Measurements from ENCODE around the gene SUV39H1.
"Not testable (repeated sequence)": the region's sequence is repeated elsewhere in the genome, so short reads cannot be mapped to it uniquely, and the experiment has no call there.

The SUV39H1 gene, protein sequence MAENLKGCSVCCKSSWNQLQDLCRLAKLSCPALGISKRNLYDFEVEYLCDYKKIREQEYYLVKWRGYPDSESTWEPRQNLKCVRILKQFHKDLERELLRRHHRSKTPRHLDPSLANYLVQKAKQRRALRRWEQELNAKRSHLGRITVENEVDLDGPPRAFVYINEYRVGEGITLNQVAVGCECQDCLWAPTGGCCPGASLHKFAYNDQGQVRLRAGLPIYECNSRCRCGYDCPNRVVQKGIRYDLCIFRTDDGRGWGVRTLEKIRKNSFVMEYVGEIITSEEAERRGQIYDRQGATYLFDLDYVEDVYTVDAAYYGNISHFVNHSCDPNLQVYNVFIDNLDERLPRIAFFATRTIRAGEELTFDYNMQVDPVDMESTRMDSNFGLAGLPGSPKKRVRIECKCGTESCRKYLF

DNA sequence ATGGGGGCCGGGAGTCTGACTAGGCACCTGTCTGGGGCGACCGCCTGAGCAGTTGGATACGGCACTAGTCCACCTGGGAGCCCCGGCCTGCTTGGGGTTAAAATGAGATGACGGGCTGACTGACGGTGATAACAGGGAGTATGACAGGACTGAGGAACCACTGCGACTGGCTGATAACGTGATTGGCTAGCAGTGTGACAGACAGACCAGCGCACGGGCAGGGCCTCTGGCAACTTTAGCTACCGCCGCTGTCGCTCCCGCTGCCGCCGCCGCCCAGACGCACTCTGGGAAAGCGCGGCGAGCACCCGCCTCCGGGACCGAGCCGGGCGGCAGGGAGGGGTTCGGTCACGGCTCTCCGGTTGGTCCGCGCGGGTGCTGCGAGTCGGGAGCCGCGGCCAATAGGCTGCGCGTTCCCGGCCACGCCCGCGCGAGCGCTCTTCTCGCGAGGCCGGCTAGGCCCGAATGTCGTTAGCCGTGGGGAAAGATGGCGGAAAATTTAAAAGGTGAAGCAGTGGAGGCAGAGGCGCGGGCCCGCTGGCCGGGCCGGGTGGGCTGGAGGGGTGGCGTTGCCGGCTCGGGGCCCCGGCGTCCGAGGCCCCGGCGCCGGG is at the start of gene SUV39H1:
SUV39H1 (plus strand) TSS at position 434 of the 608 bp plus-strand sequence; CDS start at position 485, 51 bp downstream.
- Histone ChIP-seq H3K27me3 (peaks cover 44% of the 10 kb centered on the region), H3K4me3 (peak within 1 kb of the TSS; percentile 72), H3K9ac (peak within 1 kb of the TSS; percentile 79), H3K4me2 (peak within 1 kb of the TSS; percentile 86), H3K9me3 (no peaks in the 10 kb centered on the region), H3K27ac (peak within 1 kb of the TSS; percentile 88), H3K4me1 (peaks cover 17% of the 10 kb centered on the region), H4K20me1 (peaks cover 13% of the 10 kb centered on the region), H3K36me3 (peaks cover 27% of the 10 kb centered on the region)
- TF ChIP-seq Cebpa-rat (IDR thresholded peaks at IDR 0.05), result no peak

DNA sequence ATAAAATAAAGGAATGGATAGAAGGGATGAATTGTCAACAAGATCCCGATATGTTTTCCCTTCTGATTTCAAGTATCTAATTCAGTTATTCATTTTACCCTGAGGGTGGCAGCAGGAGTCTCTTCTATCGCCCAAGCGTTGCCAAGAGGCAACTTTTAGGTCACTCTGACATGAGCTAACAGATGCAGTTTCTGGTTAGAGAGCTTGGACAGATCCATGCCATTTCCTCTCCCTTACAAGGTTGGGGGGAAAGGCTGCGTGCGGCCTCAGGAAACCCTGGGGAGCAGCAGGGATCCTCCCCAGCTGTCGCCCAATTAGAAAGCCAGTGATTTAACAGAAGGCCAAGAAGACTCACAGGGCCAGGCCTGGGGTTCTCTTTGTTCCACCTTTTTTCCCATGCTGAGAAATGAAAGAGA is 48.2 kb upstream of the SUV39H1 start:
- H3K36me3 ChIP-seq, result no peaks in the 10 kb centered on the region
- H3K9me3 ChIP-seq, result no peaks in the 10 kb centered on the region
- H3K4me3 ChIP-seq, result no peak overlapping the region
- H3K27me3 ChIP-seq, result peaks cover 68% of the 10 kb centered on the region
- no peak overlapping the region for H3K4me2 ChIP-seq
- TF ChIP-seq Cebpa-rat (IDR thresholded peaks at IDR 0.05), result no peak
- no peaks in the 10 kb centered on the region for H3K4me1 ChIP-seq
- H4K20me1 ChIP-seq, result no peaks in the 10 kb centered on the region
- H3K9ac ChIP-seq, result no peak overlapping the region
- H3K27ac ChIP-seq, result no peak overlapping the region

DNA sequence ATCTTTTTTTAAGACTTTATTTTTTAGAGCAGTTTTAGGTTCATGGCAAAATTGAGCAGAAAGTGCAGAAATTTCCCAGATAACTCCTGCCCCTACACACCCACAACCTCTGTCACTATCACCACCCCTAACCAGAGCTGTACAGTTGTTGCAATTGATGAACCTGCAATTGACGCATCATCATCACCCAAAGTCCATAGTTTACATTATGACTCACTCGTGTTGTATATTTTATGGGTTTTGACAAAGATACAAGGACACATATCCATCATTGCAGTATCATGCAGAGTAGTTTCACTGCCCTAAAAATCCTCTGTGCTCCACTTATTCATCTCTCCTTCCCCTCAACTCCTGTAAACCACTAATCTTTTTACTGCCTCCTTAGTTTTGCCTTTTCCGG is 47.4 kb upstream of the SUV39H1 start:
- Histone ChIP-seq H4K20me1 (no peaks in the 10 kb centered on the region), H3K4me3 (no peak overlapping the region), H3K9me3 (no peaks in the 10 kb centered on the region), H3K4me2 (no peak overlapping the region), H3K9ac (no peak overlapping the region), H3K36me3 (no peaks in the 10 kb centered on the region), H3K4me1 (no peaks in the 10 kb centered on the region), H3K27ac (no peak overlapping the region), H3K27me3 (peaks cover 70% of the 10 kb centered on the region)
- TF ChIP-seq Cebpa-rat (IDR thresholded peaks at IDR 0.05), result no peak

DNA sequence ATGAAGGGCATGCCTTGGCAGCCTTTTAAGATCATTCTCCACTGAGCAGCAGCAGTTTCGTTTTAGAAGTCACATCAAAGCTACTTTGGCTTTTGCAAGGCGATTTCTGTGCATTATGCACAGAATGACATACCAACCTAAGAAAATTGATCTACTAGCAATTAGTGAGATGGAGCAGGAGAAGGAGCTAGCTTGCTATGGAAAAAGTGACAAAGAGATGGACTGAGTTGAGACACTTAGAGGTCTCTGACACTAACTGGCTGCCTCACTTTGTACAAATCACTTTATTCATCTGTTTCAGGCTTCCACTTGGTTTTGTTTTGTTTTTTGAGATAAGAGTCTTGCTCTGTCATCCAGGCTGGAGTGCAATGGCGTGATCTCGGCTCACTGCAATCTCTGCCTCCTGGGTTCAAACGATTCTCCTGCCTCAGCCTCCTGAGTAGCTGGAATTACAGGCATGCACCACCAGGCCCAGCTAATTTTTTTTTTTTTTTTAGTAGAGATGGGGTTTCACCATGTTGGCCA is 44.4 kb upstream of the SUV39H1 start:
- H3K27ac ChIP-seq, result not testable (repeated sequence)

DNA sequence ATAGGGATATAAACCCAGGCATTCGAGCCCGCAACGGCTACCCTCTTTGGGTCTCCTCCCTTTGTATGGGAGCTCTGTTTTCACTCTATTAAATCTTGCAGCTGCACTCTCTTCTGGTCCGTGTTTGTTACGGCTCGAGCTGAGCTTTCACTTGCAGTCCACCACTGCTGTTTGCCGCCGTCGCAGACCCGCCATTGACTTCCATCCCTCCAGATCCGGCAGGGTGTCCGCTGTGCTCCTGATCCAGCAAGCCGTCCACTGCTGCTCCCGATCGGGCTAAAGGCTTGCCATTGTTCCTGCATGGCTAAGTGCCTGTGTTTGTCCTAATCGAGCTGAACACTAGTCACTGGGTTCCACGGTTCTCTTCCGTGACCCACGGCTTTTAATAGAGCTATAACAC is 41.8 kb upstream of the SUV39H1 start:
- H3K9ac ChIP-seq, H3K36me3 ChIP-seq, H4K20me1 ChIP-seq, H3K27ac ChIP-seq, H3K4me3 ChIP-seq, H3K4me2 ChIP-seq, H3K9me3 ChIP-seq, H3K4me1 ChIP-seq: not testable (repeated sequence)
- peaks cover 53% of the 10 kb centered on the region for H3K27me3 ChIP-seq

More for the DNA sequence above, 44.4 kb upstream of the SUV39H1 start:
- not testable (repeated sequence) for H3K9ac ChIP-seq, H3K4me3 ChIP-seq, H4K20me1 ChIP-seq, H3K9me3 ChIP-seq, H3K4me2 ChIP-seq, H3K4me1 ChIP-seq, H3K36me3 ChIP-seq
- peaks cover 68% of the 10 kb centered on the region for H3K27me3 ChIP-seq

DNA sequence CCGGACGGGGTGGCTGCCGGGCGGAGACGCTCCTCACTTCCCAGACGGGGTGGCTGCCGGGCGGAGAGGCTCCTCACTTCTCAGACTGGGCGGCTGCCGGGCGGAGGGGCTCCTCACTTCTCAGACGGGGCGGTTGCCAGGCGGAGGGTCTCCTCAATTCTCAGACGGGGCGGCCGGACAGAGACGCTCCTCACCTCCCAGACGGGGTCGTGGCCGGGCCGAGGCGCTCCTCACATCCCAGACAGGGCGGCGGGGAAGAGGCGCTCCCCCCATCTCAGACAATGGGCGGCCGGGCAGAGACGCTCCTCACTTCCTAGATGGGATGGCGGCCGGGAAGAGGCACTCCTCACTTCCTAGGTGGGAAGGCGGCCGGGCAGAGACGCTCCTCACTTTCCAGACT is 36.8 kb upstream of the SUV39H1 start:
- not testable (repeated sequence) for H3K4me3 ChIP-seq, H3K36me3 ChIP-seq, H3K27ac ChIP-seq, H3K9ac ChIP-seq, H3K4me1 ChIP-seq, H4K20me1 ChIP-seq, H3K4me2 ChIP-seq, H3K9me3 ChIP-seq
- H3K27me3 ChIP-seq, result peaks cover 15% of the 10 kb centered on the region

DNA sequence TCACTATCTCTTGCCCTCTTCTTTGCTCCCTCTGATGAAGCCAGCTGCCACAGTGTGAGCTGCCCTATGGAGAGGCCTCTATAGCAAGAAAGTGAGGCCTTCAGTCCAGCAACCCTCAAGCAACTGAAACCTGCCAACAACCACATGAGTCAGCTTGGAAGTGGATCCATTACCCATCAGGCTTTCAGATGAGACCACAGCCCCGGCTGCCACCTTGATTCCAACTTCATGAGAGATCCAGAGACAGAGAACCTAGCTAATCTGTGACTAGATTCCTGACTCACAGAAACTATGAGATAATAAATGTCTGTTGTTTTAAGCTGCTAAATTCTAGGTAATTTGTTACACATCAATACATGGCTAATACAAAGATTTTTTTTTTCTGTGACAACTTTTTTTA is 33.3 kb upstream of the SUV39H1 start:
- peaks cover 13% of the 10 kb centered on the region; the same call in 1 of the 2 replicates for H3K27me3 ChIP-seq
- no peak overlapping the region for H3K4me3 ChIP-seq

DNA sequence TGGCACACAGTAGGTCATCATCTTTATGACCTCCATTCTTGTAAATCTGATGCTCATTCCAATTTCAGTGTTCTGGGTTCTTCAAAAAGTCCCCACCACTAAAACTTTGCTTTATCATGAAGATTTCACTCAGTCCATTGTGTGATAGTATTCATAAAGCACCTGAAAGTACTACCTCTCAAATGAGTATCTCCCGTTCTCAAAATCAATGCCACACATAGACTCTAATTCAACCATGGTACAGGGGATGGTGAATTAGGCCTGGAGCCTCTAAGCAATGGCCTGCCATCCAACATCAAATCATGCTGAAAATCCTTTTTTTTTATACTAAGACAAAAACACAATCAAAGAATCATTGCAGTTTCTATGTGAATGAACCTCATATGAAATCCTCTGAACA is 32.4 kb upstream of the SUV39H1 start:
- no peak overlapping the region for H3K4me3 ChIP-seq
- no peak overlapping the region for H3K4me2 ChIP-seq
- no peaks in the 10 kb centered on the region for H4K20me1 ChIP-seq
- H3K27ac ChIP-seq, result no peak overlapping the region
- H3K27me3 ChIP-seq, result peaks cover 22% of the 10 kb centered on the region; the same call in 1 of the 2 replicates
- no peak for TF ChIP-seq Cebpa-rat (IDR thresholded peaks at IDR 0.05)
- H3K36me3 ChIP-seq, result no peaks in the 10 kb centered on the region
- H3K4me1 ChIP-seq, result peaks cover 4% of the 10 kb centered on the region; the same call in 1 of the 2 replicates
- no peak overlapping the region for H3K9ac ChIP-seq
- H3K9me3 ChIP-seq, result peaks cover 9% of the 10 kb centered on the region

More for the DNA sequence above, 33.3 kb upstream of the SUV39H1 start:
- no peak overlapping the region for H3K4me2 ChIP-seq
- no peaks in the 10 kb centered on the region for H4K20me1 ChIP-seq
- peaks cover 9% of the 10 kb centered on the region for H3K9me3 ChIP-seq
- H3K4me1 ChIP-seq, result peaks cover 4% of the 10 kb centered on the region; the same call in 1 of the 2 replicates
- H3K9ac ChIP-seq, result no peak overlapping the region
- no peak for TF ChIP-seq Cebpa-rat (IDR thresholded peaks at IDR 0.05)
- H3K36me3 ChIP-seq, result no peaks in the 10 kb centered on the region
- no peak overlapping the region for H3K27ac ChIP-seq

DNA sequence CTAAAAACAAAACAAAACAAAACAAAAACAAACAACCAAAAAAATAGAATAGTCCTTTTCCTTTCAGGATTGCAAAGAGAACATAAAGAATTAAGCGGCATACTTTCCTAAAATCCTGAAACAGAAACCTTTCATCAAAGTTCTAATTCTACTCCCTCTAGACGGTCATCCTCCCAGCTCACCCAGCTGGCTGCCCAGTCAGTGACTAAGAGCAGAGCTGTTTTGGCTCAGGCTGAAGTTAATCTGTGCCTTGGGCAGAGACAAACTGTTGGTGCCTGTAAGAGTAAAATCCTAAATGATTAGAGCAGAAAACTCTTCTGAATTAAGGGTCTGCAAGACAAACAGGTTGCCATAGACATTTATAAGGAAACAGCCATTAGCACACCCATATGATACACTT is 30.5 kb upstream of the SUV39H1 start:
- H3K4me2 ChIP-seq, result no peak overlapping the region
- no peak overlapping the region for H3K9ac ChIP-seq
- 0 out of 2 replicates have a peak, but pooled peaks cover 4% of the 10 kb centered on the region for H3K9me3 ChIP-seq
- no peak for TF ChIP-seq Cebpa-rat (IDR thresholded peaks at IDR 0.05)
- H4K20me1 ChIP-seq, result no peaks in the 10 kb centered on the region
- H3K4me1 ChIP-seq, result peaks cover 2% of the 10 kb centered on the region; the same call in 1 of the 2 replicates
- no peaks in the 10 kb centered on the region for H3K36me3 ChIP-seq
- peaks cover 36% of the 10 kb centered on the region for H3K27me3 ChIP-seq
- H3K4me3 ChIP-seq, result no peak overlapping the region
- H3K27ac ChIP-seq, result no peak overlapping the region

DNA sequence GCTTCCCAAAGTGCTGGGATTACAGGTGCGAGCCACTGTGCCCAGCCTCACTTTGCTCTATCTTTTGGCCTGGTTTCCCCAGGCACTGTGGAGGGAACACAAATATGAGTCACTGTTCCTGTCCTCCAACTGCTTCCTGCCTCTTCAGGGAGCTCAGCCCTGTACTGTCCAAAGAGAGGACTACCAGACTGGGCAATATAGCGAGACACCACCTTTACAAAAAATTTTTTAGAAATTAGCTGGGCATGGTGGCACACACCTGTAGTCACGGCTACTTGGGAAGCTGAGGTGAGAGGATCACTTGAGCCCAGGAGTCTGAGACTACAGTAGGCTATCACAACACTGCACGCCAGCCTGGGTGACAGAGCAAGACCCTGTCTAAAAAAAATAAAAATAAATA is 29.9 kb upstream of the SUV39H1 start:
- no peak overlapping the region for H3K4me2 ChIP-seq
- H3K27ac ChIP-seq, result no peak overlapping the region
- H3K36me3 ChIP-seq, result no peaks in the 10 kb centered on the region
- H3K27me3 ChIP-seq, result peaks cover 36% of the 10 kb centered on the region
- no peaks in the 10 kb centered on the region for H3K4me1 ChIP-seq
- no peaks in the 10 kb centered on the region for H4K20me1 ChIP-seq
- no peak overlapping the region for H3K4me3 ChIP-seq
- TF ChIP-seq Cebpa-rat (IDR thresholded peaks at IDR 0.05), result no peak
- H3K9ac ChIP-seq, result no peak overlapping the region
- 0 out of 2 replicates have a peak, but pooled peaks cover 4% of the 10 kb centered on the region for H3K9me3 ChIP-seq

Measured in BLaER1 (cell line).